ACHN (cell line): Measurements from ENCODE around the gene AIFM3.
"Not testable (repeated sequence)": the region's sequence is repeated elsewhere in the genome, so short reads cannot be mapped to it uniquely, and the experiment has no call there.

ENCODE experiments used
- DNase-seq: peaks from one replicate; pipeline ENCODE4 v3.0.0-alpha.2; 2015
- in situ Hi-C: cut with HindIII; loops from 2 replicates; pipeline ENCODE4 v1.10.0; 2017; ENCODE audit warnings: low sequenced_read_pairs, low pct_ligation_motif_present, low pct_unique_long_range_greater_than_20kb

Gene AIFM3

GRCh38 chr22:20966883-20967696, at the start of gene AIFM3:
AIFM3 (plus strand) TSS chr22:20967255; CDS start chr22:20967945, 690 bp downstream.
- in situ Hi-C loops = no loop called here

GRCh38 chr22:20918663-20919218, 48.3 kb upstream of the AIFM3 start:
- peak; percentile 10 for DNase-seq
- in situ Hi-C loops = no loop called here

More at GRCh38 chr22:20966883-20967696, at the start of gene AIFM3:
- no peak for DNase-seq

- in situ Hi-C loops = no loop called here
- DNase-seq = no peak
Measured at GRCh38 chr22:20919718-20920117, 47.3 kb upstream of the AIFM3 start.

GRCh38 chr22:20920881-20921203, 46.2 kb upstream of the AIFM3 start:
- in situ Hi-C loops = no loop called here

DNA sequence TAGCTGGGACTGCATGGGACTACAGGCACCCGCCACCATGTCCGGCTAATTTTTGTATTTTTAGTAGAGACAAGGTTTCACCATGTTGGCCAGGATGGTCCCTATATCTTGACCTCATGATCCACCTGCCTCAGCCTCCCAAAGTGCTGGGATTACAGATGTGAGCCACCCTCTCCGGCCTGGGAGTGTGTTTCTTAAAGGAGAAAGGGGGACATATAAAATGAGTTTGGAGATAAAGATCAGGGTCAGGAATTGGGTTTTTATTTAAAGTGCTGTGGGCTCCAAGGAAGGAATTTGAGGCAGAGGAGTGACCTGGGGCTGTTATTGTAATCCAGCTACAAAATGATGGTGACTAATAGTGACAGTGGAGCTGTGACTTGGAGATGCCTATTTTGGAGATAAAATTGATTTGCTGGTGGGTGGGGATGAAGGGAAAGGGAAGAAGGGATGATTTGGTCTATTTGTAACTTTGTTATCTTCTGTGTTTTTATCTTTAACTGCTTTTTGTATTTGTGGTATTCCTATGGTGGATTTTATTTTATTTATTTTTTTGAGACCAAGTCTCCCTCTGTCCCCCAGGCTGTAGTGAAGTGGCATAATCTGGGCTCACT, 44.8 kb upstream of the AIFM3 start:
- in situ Hi-C loops = no loop called here
- DNase-seq = no peak

More at GRCh38 chr22:20920881-20921203, 46.2 kb upstream of the AIFM3 start:
- no peak for DNase-seq

DNA sequence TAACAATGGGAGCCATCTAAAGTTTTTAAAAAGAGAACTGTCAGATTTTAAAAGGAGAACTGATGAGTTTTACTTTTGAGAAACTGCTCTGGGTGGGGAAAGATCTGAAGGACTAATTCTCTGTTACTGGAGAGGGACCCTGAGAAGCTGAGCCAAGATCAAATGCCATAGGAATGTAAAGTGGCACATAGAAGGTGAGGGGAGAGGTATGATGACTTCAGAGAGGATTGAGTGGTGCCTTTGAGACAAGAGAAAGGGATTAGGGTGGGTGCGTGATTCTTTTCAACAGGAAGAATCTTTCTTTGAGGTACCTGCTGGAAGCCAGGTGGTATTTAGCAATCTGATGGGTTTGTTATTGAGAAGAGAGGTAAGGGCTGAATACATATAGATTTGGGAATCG, 40.8 kb upstream of the AIFM3 start:
- DNase-seq = no peak
- in situ Hi-C loops = no loop called here

DNA sequence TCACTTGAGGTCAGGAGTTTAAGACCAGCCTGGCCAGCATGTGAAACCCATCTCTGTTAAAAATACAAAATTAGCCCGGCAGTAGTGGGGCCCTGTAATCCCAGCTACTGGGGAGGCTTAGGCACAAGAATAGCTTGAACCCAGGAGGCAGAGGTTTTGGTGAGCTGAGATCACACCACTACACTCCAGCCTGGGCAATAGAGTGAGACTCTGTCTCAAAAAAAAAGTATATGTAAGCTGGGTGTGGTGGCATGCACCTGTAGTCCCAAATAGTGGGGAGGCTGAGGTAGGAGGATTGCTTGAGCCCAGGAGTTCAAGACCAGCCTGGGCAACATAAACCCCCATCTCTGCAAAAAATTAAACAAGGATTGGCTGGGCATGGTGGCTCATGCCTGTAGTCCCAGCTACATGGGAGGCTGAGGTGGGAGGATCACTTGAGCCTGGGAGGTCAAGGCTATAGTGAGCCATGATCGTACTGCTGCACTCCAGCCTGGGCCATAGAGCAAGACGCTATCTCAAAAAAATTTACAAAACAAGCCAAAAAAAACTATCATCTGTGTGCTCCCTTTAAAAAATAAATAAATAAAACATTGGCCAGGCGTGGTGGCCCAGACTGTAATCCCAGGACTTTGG, 39.0 kb upstream of the AIFM3 start:
- no peak for DNase-seq

DNA sequence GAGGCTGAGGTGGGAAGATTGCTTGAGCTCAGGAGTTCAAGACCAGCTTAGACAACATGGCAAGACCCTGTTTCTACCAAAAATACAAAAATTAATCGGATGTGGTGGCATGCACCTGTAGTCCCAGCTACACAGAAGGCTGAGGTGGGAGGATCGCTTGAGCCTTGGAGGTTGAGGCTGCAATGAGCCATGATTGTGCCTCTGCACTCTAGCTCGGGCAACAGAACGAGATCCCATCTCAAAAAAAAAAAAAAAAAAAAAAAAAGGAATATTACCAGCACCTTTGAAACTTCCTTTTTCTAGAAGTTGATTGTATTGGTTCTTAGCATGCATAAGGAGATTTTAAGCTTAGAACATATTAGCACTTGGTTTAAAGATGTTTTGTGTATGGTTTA, 38.5 kb upstream of the AIFM3 start:
- DNase-seq = no peak
- in situ Hi-C loops = no loop called here

More for the DNA sequence above, 39.0 kb upstream of the AIFM3 start:
- in situ Hi-C loops = no loop called here

DNA sequence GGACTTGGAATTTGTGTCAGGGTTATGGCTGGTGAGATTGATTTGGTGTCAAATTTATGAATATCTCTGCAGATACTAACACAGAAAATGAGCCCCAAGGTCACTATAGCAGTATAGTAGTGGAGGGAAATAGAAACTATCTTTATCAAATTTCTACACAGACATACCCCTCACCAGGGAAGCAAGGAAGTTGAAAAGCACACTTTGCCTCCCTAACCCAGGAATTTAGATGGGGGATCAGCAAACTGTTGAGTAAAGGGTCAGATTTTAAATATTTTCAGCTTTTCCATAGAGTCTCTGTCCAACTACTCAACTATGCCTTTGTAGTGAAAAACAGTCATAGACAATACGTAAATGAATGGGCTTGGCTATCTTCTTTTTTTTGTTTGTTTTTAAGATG, 37.1 kb upstream of the AIFM3 start:
- in situ Hi-C loops = no loop called here
- DNase-seq = no peak

- in situ Hi-C loops, DNase-seq: not testable (repeated sequence)
Measured at GRCh38 chr22:20930435-20930834, 36.6 kb upstream of the AIFM3 start.

DNA sequence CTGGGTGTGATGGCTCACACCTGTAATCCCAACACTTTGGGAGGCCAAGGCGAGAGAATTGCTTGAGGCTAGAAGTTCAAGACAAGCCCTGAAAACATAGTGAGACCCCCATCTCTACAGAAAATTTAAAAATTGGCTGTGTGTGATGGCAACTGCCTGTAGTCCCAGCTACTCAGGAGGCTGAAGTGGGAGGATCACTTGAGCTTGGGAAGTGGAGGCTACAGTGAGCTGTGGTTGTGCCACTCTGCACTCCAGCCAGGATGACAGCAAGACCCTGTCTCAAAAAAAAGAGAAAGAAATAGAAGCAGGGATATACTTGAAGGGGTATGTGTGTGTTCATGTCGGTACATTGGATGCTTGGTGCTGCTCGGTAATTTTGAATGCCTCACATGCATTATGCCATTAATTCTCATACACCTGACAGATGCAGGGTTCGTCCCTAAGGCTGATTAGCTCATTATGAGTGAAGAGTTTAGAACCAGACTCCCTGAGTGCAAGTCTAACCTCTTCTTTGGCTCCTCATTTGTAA, 35.9 kb upstream of the AIFM3 start:
- no peak for DNase-seq
- in situ Hi-C loops = no loop called here

DNA sequence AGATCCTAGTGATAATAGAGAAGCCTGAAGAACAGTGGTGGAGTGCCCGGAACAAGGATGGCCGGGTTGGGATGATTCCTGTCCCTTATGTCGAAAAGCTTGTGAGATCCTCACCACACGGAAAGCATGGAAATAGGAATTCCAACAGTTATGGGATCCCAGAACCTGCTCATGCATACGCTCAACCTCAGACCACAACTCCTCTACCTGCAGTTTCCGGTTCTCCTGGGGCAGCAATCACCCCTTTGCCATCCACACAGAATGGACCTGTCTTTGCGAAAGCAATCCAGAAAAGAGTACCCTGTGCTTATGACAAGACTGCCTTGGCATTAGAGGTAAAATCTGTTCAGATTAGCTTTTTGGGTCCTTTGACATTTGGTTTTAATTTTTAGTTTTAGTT, 33.1 kb upstream of the AIFM3 start:
- no peak for DNase-seq
- in situ Hi-C loops = no loop called here

DNA sequence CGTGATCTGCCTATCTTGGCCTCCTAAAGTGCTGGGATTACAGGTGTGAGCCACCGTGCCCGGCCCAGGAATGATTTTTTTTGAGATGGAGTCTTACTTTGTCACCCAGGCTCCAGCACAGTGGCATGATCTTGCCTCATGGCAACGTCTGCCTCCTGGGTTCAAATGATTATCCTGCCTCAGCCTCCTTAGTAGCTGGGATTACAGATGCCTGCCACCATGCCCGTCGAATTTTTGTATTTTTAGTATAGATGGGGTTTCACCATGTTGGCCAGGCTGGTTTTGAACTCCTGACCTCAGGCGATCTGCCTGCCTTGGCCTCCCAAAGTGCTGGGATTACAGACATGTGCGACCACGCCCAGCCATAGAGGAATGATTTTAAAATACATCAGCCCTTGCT, 32.0 kb upstream of the AIFM3 start:
- in situ Hi-C loops = not testable (repeated sequence)

GRCh38 chr22:20935780-20936539, 31.1 kb upstream of the AIFM3 start:
- DNase-seq, in situ Hi-C loops: not testable (repeated sequence)

More for the DNA sequence above, 32.0 kb upstream of the AIFM3 start:
- DNase-seq = not testable (repeated sequence)

- in situ Hi-C loops = no loop called here
- DNase-seq = no peak
Measured at GRCh38 chr22:20937031-20937793, 29.8 kb upstream of the AIFM3 start.

DNA sequence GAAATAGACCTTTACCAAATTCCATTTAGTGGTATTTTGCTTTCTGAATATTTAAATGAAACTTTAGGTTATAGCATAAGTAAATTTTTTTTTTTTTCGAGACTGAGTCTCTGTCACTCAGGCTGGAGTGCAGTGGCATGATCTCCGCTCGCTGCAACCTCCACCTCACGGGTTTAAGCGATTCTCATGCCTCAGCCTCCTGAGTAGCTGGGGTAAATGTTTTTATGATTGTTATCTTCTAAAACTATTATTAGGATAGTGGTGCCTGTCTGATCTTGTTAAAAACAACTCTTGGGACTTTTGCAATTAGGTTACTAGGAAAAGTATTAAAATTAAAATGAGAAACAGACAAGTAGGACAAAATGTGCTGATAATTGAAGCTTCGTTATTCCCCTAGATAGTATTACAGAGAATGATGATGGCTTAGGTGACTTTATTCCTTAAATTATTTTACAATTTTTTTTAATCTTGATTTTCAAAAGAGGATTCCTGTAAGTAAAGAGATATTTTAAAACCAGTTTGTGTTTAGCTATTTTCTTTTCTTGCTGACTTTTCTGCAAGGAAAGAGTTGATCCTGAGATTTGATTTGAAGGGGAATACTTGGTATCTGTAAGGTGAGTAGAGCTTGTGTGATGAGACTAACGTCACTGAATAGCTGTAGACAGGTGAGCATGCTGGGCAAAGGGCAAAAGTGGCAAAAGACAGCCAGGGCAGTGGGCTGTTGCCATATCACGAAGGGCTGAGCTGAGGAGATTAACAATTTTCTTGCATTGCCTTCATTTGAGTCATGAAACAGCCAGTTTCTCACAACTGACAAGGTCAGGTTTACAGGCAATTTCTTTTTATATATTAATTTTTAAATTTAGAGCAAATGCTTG, 29.0 kb upstream of the AIFM3 start:
- no peak for DNase-seq
- in situ Hi-C loops = no loop called here
